ENCODE measurements around the gene CLRN3.

CLRN3 gene

GRCh38 chr10:127899766-127900387 is 7.1 kb upstream of the CLRN3 start:
- DNase-seq (ENCODE audit: low read depth in 2 of 2), result no peak

- no peak for DNase-seq (ENCODE audit: low read depth in 2 of 2)
These were observed 4.4 kb upstream of the CLRN3 start for GRCh38 chr10:127897177-127897576.

DNA sequence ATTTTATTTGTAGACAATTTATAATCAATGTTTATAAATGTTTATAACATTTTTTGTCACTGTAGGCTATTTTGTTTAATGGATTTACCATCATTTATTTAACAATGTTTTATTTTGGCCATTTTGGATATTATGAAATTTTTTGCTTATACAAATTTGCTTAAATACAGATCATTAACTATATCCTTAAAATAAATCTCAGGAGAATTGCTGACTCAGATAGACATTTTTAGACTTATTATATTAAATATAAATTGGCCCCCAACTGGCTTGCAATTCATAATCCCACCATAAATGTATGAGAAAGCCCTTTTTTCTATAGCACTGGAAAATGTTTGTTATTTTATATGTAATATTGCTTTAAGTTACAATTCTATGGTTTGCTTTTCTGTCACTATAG is 3.8 kb upstream of the CLRN3 start:
- no peak for DNase-seq (ENCODE audit: low read depth in 2 of 2)

DNA sequence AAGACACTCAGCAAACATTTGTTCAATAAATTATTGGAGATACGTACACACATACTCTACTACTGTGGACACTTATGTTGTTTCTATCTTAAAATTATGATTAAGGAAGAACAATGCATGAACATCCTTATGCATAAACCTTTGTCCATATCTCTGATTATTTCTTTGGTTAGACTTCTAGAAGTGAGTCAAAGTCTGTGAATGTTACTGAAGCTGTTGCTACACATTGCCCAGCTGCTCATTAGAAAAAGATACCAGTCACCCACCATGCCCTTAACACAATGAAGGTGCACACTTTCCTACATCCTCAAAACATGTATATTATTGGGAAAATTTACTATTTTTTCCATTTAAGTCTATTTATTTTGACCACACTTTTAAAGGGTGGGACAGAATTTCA is 1.4 kb upstream of the CLRN3 start:
- no peak for DNase-seq (ENCODE audit: low read depth in 2 of 2)

GRCh38 chr10:127890832-127891334 is 1.9 kb downstream of the CLRN3 start:
- no peak for DNase-seq (ENCODE audit: low read depth in 2 of 2)

- DNase-seq (ENCODE audit: low read depth in 2 of 2), result no peak
These were observed 2.5 kb downstream of the CLRN3 start for GRCh38 chr10:127890216-127890615.

GRCh38 chr10:127889605-127890195 is 3.0 kb downstream of the CLRN3 start:
- DNase-seq (ENCODE audit: low read depth in 2 of 2), result no peak

DNA sequence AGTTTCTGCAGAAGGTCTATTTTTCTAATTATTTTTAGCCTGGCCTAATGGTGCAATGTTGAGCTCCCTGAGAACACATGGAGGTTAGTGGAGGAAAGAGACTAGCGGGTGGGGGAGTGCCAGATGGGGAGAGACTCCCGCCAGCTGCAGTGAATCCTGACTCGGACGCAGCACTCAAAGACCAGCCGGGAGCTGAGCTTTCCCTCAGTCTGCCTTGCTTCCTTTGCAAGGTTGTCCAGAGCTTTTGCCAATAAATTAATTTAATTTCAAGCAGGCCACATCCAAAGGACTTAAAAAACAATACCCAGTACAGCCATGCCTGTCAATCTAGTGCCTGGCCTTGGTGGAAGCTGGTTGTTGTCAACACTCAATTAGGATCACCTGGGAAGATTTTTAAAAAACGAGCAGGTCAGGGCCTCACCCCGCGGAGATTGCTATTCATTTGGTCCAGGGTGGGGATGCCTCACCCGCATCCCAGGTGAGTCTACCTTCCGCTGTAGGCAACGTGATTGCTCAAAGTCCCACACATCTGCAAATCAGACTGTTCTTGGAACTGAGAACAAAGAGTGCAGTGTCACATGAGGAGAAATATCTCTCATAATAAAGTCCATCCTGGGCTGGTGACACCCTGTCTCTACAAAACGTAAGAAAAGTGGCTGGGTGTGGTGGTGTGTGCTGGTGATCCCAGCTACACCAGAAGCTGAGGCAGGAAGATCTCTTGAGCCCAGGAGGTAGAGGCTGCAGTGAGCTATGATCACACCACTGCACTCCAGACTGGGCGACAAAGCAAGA is 4.0 kb downstream of the CLRN3 start:
- DNase-seq (ENCODE audit: low read depth in 2 of 2), result no peak

DNA sequence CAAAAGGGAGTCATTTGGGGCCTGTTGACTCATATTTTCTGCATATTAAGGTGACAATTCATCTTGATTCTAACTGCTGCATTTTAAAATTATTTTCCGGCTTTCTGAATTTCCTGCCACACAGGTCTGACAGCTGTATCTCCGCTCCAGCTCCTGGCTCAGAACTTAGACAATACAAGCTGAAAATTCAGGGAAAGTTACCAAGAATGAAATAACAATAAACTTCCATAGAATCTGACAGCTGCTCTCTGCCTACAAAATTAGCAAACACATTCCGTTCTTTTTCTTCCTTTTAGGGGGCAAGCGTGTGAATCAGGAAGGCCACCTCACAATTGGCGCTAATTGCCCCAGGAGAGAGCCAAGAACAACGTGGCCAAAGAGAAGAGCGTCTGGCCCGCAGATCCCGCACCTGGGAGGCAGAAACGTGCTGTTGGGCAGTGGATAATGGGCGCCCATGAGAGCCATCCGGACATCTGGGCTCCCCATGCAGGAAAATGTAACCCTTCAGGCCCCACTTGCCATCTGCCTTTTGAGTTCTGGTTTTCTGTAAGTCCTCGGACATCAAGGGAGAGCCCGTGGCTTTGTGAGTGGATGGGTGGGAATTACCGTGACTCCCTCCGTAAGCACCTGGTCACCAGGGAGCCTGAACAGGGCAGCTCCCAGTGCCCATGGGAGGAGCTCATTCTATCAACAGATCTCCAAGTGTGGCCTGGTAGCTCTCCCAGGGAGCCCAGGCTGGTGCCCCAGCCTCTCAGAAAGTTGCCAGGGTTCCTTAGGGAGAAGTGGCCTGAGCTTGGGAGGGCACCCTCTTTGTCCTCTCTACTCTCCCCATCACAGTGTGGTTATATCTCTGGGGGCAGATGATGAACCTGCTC is 5.0 kb downstream of the CLRN3 start:
- DNase-seq (ENCODE audit: low read depth in 2 of 2), result no peak

DNA sequence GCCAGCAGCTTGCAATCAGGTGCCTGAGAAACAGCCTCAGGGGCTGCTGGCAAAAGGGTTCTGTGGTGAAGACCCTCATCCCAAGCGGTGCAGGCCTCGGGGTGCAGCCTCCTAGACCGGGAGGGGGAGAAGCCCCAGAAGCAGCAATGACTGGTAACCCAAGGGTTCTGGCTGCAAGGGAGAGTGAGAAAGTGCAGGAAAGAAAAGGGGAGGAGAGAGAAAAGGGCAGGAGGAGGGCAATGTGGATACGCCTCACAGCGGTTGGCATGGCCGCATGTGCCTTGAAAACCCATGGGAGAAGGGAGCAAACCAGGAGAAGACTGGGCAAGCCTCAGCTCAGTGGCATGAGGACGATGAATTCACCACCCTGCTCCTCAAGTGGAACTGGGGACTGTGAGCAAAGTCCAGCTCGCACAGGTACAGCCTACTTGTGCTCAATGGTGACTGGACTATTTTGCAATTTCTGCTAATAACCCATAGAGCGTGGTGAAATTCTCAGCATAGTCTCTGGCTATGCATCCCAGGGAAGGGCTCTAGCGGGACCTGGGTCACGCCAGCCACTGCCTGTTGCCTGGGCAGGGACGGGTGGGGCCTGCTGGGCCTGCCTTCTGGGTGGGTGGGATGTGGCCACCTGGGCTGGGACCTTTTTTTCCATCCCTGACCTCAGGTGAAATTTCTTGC is 6.2 kb downstream of the CLRN3 start:
- DNase-seq (ENCODE audit: low read depth in 2 of 2), result no peak

GRCh38 chr10:127884501-127884900 is 8.2 kb downstream of the CLRN3 start:
- no peak for DNase-seq (ENCODE audit: low read depth in 2 of 2)

GRCh38 chr10:127883516-127883915 is 9.2 kb downstream of the CLRN3 start:
- no peak for DNase-seq (ENCODE audit: low read depth in 2 of 2)

DNA sequence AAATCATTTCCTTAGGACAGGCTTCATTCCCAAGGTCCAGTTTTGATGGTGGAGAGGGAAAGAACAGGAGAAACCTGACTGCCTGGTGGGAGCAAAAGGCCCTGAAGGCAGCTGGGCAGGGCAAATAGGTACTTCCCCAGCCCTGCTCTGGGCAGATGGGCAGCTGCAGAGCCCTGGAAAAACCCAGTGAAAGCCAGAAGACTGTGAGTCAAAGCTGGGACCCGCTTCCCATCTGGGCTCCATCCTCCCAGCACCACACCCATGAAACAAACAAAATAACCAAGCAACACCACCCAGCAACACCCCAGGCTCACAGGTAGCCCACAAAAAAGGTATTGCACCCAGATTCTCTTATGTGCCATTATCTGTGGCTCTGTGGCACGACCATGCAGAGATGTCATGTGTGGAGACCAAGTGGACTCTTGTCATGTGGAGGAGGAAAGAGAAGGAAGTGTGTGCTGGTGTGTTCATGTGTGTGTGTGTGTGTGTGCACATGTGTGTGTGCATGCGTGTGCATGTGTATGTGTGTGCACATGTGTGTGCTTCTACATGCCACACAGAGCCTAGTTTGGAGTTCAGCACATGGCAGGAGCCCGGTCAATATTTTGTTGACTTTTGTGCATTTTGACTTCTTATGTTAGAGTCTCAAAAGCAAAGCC is 9.8 kb downstream of the CLRN3 start:
- DNase-seq (ENCODE audit: low read depth in 2 of 2), result no peak

- no peak for DNase-seq (ENCODE audit: low read depth in 2 of 2)
These were observed 10.3 kb downstream of the CLRN3 start for GRCh38 chr10:127882391-127882790.

DNA sequence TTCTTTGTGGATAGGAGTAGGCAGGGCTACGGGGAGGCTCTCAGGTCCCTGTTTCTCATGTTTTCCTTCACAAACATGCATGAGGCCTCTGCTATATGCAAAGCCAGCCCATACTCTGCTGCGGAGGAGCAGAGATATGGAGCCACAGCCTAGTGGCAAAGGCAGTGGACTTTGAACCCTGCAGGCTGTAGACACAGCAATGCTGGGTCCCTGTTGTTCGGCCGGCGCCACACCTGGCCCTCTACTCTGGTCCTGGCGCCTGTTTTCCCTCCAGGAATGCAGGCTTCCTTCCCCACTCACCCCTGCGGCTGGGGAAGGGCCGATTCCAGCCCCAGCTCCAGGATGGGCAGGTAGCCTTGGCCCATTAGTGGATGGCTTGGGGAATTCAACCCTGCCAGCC is 11.5 kb downstream of the CLRN3 start:
- no peak for DNase-seq (ENCODE audit: low read depth in 2 of 2)

DNA sequence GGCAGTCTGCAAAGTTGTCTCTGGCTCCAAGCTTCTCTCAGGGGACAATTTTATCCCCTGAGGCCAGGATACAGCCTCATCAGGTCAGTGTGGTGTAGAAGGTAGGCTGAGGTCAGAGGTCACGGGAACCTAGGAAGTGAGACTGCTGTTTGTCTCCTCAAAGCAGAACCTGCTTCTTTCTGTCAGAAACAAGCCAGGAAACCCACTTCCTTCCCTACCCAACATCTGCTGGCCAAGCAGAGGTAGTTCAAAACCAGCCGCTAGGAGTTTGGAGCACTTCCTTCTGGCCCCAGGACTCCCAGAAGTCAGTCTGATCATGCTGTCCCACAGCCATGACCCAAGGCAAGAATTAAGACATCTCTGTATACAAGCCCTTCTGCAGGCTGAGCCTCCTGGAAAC is 12.2 kb downstream of the CLRN3 start:
- no peak for DNase-seq (ENCODE audit: low read depth in 2 of 2)

- no peak for DNase-seq (ENCODE audit: low read depth in 2 of 2)
These were observed 14.2 kb downstream of the CLRN3 start for GRCh38 chr10:127878475-127879055.

DNA sequence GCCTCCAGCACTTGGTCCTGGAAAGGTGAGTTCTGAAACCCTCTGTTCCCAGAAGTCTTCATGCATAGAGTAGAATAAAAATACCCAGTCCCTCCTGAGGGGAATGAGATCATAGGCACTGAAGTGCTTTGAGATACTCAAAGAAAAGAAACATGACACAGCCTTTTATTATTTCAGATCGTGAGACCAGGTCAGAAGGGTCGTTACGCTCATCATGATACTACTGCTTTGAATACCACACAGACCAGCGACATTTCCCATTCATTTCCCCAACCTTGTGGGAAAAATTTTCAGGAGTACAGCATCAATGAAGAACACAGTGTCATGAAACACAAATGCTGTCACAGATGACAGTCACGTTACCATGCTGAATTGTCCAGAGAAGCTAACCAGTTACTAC is 15.0 kb downstream of the CLRN3 start:
- no peak for DNase-seq (ENCODE audit: low read depth in 2 of 2)

DNA sequence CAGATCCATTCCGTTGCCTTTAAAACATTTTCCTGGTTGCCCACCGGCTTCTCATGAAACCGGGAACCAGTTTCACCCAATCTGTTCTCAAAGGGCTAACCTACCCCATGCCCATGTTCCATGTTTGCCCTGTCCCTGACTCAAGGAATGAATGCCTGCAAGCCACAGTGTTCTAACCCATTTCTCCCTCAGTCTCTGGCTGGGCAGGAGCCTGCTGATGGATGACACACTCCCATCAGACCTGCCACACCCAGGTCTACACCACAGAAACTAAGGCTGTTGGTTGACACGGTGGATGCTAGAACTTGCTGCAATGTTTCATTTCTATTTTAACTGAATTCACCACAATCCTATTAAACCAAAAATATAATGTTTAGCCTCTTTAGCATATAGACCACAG is 15.6 kb downstream of the CLRN3 start:
- no peak for DNase-seq (ENCODE audit: low read depth in 2 of 2)

GRCh38 chr10:127875916-127876315 is 16.8 kb downstream of the CLRN3 start:
- no peak for DNase-seq (ENCODE audit: low read depth in 2 of 2)

DNA sequence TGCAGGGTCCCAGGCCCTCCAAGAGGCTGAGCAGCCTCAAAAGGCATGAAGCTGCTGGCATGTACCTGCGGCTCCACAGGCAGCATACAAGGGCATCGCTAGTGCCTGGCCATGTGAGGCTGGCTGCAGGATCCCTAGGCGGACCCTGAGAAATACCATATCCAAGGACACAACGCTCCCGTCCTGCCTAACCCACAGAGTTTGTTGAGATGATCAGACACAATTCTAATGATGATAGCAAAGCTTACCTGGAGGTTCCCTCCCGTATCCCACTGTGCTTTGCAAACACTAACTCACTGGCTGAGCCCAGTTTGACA is 17.3 kb downstream of the CLRN3 start:
- DNase-seq (ENCODE audit: low read depth in 2 of 2), result no peak
